GM12874 (cell line): ENCODE data around the gene SLC25A25.

Experiments
- TF ChIP-seq, protein P1 (sequence below): IDR thresholded peaks from 2 replicates; pipeline ENCODE4 v1.5.1; 2011; ENCODE audit warnings: low read depth, mild to moderate bottlenecking, control low read depth, low read length, moderate library complexity; ENCODE audit not compliant: insufficient read depth

Gene SLC25A25

DNA sequence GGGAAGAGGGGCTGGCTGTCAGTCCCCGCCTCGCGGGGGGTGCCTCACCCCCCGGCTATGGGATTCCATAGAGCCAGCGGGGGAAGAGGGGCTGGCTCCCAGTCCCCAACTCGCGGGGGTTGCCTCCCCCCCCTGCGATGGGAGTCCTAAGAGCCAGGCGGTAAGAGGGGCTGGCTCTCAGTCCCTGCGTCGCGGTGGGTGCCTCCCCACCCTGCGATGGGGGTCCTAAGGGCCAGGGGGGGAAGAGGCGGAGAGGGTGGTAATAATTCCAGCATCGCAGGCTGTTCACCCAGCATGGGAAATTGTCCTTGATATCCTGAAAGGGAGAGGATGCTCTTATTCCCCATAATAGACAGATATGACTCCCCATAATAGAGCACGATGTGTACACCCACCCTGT lies 71.6 kb downstream of the SLC25A25 start:
- TF ChIP-seq, protein P1, sequence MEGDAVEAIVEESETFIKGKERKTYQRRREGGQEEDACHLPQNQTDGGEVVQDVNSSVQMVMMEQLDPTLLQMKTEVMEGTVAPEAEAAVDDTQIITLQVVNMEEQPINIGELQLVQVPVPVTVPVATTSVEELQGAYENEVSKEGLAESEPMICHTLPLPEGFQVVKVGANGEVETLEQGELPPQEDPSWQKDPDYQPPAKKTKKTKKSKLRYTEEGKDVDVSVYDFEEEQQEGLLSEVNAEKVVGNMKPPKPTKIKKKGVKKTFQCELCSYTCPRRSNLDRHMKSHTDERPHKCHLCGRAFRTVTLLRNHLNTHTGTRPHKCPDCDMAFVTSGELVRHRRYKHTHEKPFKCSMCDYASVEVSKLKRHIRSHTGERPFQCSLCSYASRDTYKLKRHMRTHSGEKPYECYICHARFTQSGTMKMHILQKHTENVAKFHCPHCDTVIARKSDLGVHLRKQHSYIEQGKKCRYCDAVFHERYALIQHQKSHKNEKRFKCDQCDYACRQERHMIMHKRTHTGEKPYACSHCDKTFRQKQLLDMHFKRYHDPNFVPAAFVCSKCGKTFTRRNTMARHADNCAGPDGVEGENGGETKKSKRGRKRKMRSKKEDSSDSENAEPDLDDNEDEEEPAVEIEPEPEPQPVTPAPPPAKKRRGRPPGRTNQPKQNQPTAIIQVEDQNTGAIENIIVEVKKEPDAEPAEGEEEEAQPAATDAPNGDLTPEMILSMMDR = no peak

DNA sequence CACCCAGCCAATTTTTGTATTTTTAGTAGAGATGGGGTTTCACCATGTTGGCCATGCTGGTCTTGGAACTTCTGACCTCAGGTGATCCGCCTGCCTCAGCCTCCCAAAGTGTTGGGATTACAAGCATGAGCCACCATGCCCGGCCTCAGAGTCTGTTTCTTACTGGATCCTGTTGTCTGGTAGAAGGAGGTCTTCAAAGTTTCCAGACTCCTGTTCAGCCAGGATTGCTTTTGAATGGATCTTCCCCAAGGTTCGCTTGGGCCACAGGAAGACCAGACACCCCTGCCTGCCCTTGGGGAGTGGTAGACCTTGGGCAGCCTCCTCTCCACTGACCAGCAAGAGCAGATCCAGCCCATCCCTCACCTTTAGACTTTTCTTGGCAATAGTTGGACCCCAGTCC lies 73.6 kb downstream of the SLC25A25 start:
- TF ChIP-seq, protein P1 = no peak

DNA sequence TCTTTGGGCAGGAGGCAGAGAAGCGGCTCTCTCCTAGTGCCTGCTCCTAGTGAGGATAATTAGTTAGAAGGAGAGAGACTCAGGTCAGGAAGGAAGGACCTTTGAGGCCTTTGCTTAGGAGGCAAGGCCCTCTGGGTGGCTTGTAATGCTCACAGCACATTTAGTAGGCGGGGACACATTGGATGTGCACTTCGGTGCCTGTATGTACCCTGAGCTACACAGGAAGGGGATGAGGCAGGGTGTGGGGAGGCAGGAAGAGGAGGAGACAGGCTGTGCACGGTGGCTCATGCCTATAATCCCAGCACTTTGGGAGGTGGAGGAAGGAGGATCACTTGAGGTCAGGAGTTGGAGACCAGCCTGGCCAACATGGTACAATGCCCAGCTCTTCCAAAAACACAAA lies 74.0 kb downstream of the SLC25A25 start:
- TF ChIP-seq, protein P1 = no peak

DNA sequence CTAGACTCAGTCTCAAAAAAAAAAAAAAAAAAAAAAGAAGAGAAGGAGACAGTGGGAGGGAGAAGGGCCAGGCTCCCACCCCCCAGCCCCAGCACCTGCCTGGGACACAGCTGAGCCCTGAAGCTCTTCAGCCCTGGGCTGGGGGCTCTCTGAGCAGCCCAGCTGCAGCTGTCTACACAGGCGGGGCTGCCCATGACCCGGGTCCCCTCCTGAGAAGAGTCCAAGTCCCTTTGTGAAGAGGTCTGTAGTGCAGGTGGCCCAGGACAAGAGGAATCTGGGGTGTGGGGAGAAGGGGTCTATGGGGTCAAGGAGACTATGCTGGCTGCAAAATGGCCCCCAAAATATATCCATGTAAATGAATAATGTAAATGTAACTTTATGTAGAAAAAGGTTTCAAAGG lies 74.6 kb downstream of the SLC25A25 start:
- TF ChIP-seq, protein P1 = no peak

DNA sequence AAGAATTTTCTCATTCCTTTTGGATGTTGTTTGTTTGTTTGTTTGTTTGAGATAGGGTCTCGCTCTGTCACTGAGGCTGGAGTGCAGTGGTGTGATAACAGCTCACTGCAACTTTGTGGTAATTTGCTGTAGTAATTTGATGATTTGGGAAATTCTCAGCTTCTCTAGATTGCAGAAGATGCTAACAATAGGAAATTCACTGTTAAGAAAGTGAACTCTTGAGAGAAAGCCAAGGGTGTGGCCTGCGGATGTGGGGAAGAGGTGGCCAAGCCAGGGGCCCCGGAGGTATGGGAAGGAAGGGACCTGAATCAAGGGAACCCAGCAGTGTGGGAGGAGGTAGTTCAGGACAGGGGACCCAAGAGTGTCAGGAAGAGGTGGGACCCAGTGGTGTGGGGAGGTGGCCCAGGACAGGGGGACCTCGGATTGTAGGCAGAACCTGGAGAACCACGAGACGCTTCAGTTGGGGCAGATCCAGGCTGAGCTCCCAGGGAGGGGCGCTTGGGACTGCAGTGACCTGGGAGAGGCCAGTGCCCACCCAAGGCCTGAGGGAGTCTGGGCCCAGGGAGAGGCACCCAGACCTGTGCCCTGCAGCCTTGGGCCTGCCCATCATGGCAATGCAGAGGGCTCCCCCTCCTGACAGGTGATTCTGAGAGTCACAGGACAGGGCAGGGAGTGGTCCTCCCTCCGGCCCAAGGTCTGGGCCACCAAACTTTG lies 75.7 kb downstream of the SLC25A25 start:
- TF ChIP-seq, protein P1 = 0 out of 2 replicates have a peak, but pooled peaks have one; percentile 2

DNA sequence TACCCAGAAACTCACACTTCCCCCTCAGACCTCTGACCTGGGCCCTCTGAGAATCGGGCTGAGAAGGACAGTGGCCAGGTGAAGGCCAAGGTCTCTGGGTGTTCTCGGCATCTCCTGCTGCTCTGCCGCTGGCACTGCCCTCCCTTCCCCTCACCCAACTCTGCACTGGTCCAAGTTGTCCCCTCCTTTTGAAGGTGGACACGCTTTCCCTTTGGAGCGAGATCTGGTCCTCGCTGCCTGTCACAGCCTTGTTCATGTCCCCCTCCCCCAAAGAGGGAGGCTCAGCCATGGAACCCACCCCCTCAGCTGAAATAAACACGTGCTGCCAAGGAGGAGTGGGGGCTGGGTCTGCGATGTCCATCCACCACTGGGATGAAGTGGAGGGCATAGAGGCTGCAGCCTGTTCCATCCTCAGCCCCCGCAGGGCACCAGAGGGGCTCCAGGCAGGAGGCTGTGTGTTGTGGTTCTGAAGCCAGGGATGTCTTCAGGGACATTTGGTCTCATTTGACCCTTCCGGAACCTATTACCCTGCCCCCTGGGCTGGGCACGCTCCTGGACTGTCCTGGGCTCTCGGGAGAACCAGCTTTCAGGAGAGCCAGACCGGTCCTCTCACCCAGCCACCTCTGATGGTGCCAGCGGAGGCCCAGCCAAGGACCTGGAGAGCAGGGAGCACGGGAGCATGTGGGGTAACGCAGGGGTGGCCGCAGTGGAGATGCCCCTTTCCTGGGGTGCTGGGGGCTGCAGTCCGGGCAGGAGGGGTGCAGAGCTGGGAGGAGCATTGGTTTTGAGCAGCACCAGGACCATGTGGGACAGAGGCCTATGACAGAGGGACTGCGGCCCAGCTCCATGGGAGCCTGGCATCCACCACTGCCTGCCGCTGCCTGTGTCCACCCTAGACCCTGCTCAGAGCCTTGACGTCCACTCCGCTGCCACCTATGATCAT lies 76.5 kb downstream of the SLC25A25 start:
- TF ChIP-seq, protein P1 = no peak

DNA sequence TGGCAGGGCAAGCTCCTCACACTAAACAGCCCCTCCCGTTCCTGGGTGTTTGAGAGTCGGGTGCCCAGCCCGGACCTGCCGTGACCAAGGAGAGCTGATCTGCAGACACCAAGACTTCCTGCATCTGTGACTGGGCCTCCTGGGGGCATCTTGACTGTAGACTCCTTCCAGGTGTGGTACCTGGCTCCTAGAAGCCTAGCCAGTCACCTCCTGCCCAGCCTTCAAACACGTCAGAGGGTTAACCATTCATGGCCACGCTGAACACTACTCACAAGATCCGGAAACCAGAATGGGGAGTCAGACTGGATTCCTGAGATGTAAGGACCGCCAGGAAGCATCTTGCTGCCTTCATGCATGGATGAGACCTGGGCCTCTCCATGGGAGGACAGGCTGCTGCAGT lies 77.5 kb downstream of the SLC25A25 start:
- TF ChIP-seq, protein P1 = no peak
